ENCODE results near the gene SPATA19. TPM values are rescaled to one million over a fixed set of nuclear protein-coding genes. Genes with fewer than 3 reads are reported as not detected.

SPATA19 gene
- total RNA-seq, 1 experiment from 2014 or later: not detected

- ChIA-PET CTCF (no interaction called here), POLR2A (ENCODE audit: low non-redundant PET) (no interaction called here)
- Histone ChIP-seq H3K4me1 (ENCODE audit: insufficient read depth, low read length, poor library complexity, severe bottlenecking) (no peaks in the 10 kb centered on the region), H3K36me3 (ENCODE audit: insufficient read depth, low read length, poor library complexity, severe bottlenecking) (no peaks in the 10 kb centered on the region), H3K27me3 (replicated peaks; ENCODE audit: insufficient read depth, low read depth, low read length, poor library complexity) (peaks cover 29% of the 10 kb centered on the region), H3K9me3 (ENCODE audit: low read depth, low read length, poor library complexity, severe bottlenecking) (peaks cover 14% of the 10 kb centered on the region), H3K4me3 (ENCODE audit: low read depth, low read length, poor library complexity, severe bottlenecking) (no peak overlapping the region), H3K27ac (ENCODE audit: low read depth, low read length, poor library complexity, severe bottlenecking) (no peak overlapping the region)
- DNase-seq (ENCODE audit: low spot score): no peak
- no peak for TF ChIP-seq EZH2 (IDR thresholded peaks at IDR 0.05; ENCODE audit: borderline replicate concordance, low read depth, low read length, poor library complexity, severe bottlenecking)
- TF ChIP-seq CTCF (conservative IDR thresholded peaks at IDR 0.05; ENCODE audit: low read depth, low read length): no peak
- intact Hi-C loops (cut with micrococcal nuclease; ENCODE audit: unreplicated experiment): no loop called here
- BruUV-seq (replicated peaks): no TSS peak
These were observed 54.3 kb downstream of the SPATA19 start for GRCh38 chr11:133790995-133791394.

Other genes with a start within 250 kb of the SPATA19 start
- 10.1 and 14.2 TPM in 2 replicates for gene IGSF9B, start 111.5 kb upstream of the SPATA19 start, total RNA-seq (2021)
- 9.0 and 14.5 TPM in 2 replicates for gene JAM3, start 223.6 kb upstream of the SPATA19 start, total RNA-seq (2021)

Measured in A673 (cell line).